HEK293 (cell line): Measurements from ENCODE around the gene PROCR.

Experiments used
- CTCF ChIA-PET: fragments of 350-600 bp; formaldehyde crosslinking; extraction: SDS; loops from one replicate; lab custom pipeline; 2021; ENCODE audit warnings: antibody characterized with exemption; lab: Yijun Ruan, JAX
- POLR2A ChIA-PET: fragments of 300-600 bp; formaldehyde crosslinking; extraction: SDS; loops from one replicate; lab custom pipeline; 2020; ENCODE audit warnings: antibody characterized with exemption, inconsistent platforms; lab: Yijun Ruan, JAX
- H3K27ac ChIP-seq: fragments of 200-500 bp; sonication (Bioruptor generic); 2 replicates; pipeline ENCODE4 v1.5.1; 2014; ENCODE audit warnings: low read depth, low read length, control low read depth, inconsistent platforms; ENCODE audit errors: extremely low read depth
- H3K36me3 ChIP-seq, 2 experiments: fragments of 200-500 bp in 1 of 2; sonication (Bioruptor generic) in 1 of 2; 1 replicate in 1 of 2; 2 replicates in 1 of 2; pipeline ENCODE4 v1.5.1; 2014 to 2017; ENCODE audit warnings: inconsistent platforms in 2 of 2, low read length in 2 of 2; ENCODE audit not compliant: control insufficient read depth in 2 of 2, insufficient read depth in 1 of 2
- H3K4me1 ChIP-seq: fragments of 200-500 bp; sonication (Bioruptor generic); 2 replicates; pipeline ENCODE4 v1.5.1; 2014; ENCODE audit warnings: mild to moderate bottlenecking, low read length, inconsistent platforms; ENCODE audit not compliant: control insufficient read depth, insufficient read depth
- H3K4me3 ChIP-seq: 2 replicates; pipeline ENCODE4 v1.5.1; 2011; ENCODE audit warnings: low read depth, mild to moderate bottlenecking, control low read depth, low read length, moderate library complexity
- H3K9me3 ChIP-seq: fragments of 200-500 bp; sonication (Bioruptor generic); 2 replicates; pipeline ENCODE4 v1.5.1; 2014; ENCODE audit warnings: low read depth, low read length, inconsistent platforms; ENCODE audit not compliant: control insufficient read depth, insufficient read depth
- ATF2 ChIP-seq: fragments of 450-650 bp; formaldehyde crosslinking; IDR thresholded peaks from 2 replicates; pipeline ENCODE4 v1.5.1; 2016; ENCODE audit warnings: missing biosample characterization, missing genetic modification characterization, low read depth
- BCL11A ChIP-seq: fragments of 450-650 bp; formaldehyde crosslinking; IDR thresholded peaks from 2 replicates; pipeline ENCODE4 v1.5.1; 2016; ENCODE audit warnings: low read depth, missing biosample characterization, missing genetic modification characterization
- GLI2 ChIP-seq: fragments of 450-650 bp; formaldehyde crosslinking; IDR thresholded peaks from 2 replicates; pipeline ENCODE4; 2017; ENCODE audit warnings: missing biosample characterization, missing genetic modification characterization, low read depth, borderline replicate concordance
- SETDB1 ChIP-seq: IDR thresholded peaks from one replicate; pipeline ENCODE4 v1.6.1; 2017; ENCODE audit warnings: mild to moderate bottlenecking, low read length, moderate library complexity, mixed read lengths; ENCODE audit not compliant: insufficient read length
- SP3 ChIP-seq: fragments of 450-650 bp; formaldehyde crosslinking; IDR thresholded peaks from 2 replicates; pipeline ENCODE4 v1.5.1; 2016; ENCODE audit warnings: missing biosample characterization, missing genetic modification characterization
- ZBTB20 ChIP-seq: fragments of 450-650 bp; formaldehyde crosslinking; IDR thresholded peaks from 2 replicates; pipeline ENCODE4 v1.5.1; 2016; ENCODE audit warnings: missing biosample characterization, missing genetic modification characterization
- ZBTB49 ChIP-seq: fragments of 450-650 bp; formaldehyde crosslinking; IDR thresholded peaks from 2 replicates; pipeline ENCODE4 v1.5.1; 2016; ENCODE audit warnings: missing biosample characterization, missing genetic modification characterization, low read depth
- ZFP3 ChIP-seq: fragments of 450-650 bp; formaldehyde crosslinking; IDR thresholded peaks from 2 replicates; pipeline ENCODE4 v1.5.1; 2016; ENCODE audit warnings: low read depth, missing biosample characterization, missing genetic modification characterization
- ZNF133 ChIP-seq: fragments of 450-650 bp; formaldehyde crosslinking; IDR thresholded peaks from 2 replicates; pipeline ENCODE4 v1.5.1; 2016; ENCODE audit warnings: missing biosample characterization, missing genetic modification characterization
- ZNF18 ChIP-seq: fragments of 450-650 bp; formaldehyde crosslinking; IDR thresholded peaks from 2 replicates; pipeline ENCODE4 v1.5.1; 2016; ENCODE audit warnings: missing biosample characterization, missing genetic modification characterization
- ZNF19 ChIP-seq: fragments of 450-650 bp; formaldehyde crosslinking; IDR thresholded peaks from 2 replicates; pipeline ENCODE4; 2016; ENCODE audit warnings: missing biosample characterization, missing genetic modification characterization, low read depth
- ZNF221 ChIP-seq: fragments of 450-650 bp; formaldehyde crosslinking; IDR thresholded peaks from 2 replicates; pipeline ENCODE4 v1.5.1; 2017; ENCODE audit warnings: missing biosample characterization, missing genetic modification characterization, borderline replicate concordance
- ZNF280C ChIP-seq: fragments of 450-650 bp; formaldehyde crosslinking; IDR thresholded peaks from 2 replicates; pipeline ENCODE4 v1.5.1; 2016; ENCODE audit warnings: missing biosample characterization, missing genetic modification characterization
- ZNF529 ChIP-seq: fragments of 450-650 bp; formaldehyde crosslinking; IDR thresholded peaks from 2 replicates; pipeline ENCODE4 v1.5.1; 2017; ENCODE audit warnings: missing genetic modification characterization, missing biosample characterization; ENCODE audit not compliant: insufficient replicate concordance
- ZNF600 ChIP-seq: fragments of 450-650 bp; formaldehyde crosslinking; IDR thresholded peaks from 2 replicates; pipeline ENCODE4 v1.5.1; 2016; ENCODE audit warnings: missing biosample characterization, missing genetic modification characterization
- ZNF747 ChIP-seq: fragments of 450-650 bp; formaldehyde crosslinking; IDR thresholded peaks from 2 replicates; pipeline ENCODE4 v1.5.1; 2016; ENCODE audit warnings: missing biosample characterization, missing genetic modification characterization
- ZNF830 ChIP-seq: fragments of 450-650 bp; IDR thresholded peaks from 2 replicates; pipeline ENCODE4 v1.5.0; 2018; ENCODE audit warnings: missing biosample characterization, missing genetic modification characterization, low read depth, mild to moderate bottlenecking, moderate library complexity
- ZSCAN18 ChIP-seq: fragments of 450-650 bp; formaldehyde crosslinking; IDR thresholded peaks from 2 replicates; pipeline ENCODE4 v1.5.1; 2016; ENCODE audit warnings: missing biosample characterization, missing genetic modification characterization
- ZXDB ChIP-seq: fragments of 450-650 bp; formaldehyde crosslinking; IDR thresholded peaks from 2 replicates; pipeline ENCODE4 v1.5.1; 2016; ENCODE audit warnings: missing biosample characterization, missing genetic modification characterization

PROCR gene

GRCh38 chr20:35122756-35123405 is 49.0 kb upstream of the PROCR start:
- ChIA-PET POLR2A (no interaction called here), CTCF (interaction anchor here (0.6 to 1.5 kb wide), 3 partner anchors 27 to 250 kb away, joined by 3 to 4 read pairs (median 4); partner anchors contain the start of gene GGT7)
- Histone ChIP-seq H3K4me1 (no peaks in the 10 kb centered on the region), H3K27ac (no peak overlapping the region), H3K9me3 (no peaks in the 10 kb centered on the region), H3K36me3 (peaks cover 0 to 51% of the 10 kb centered on the region in 2 experiments; a peak in 2 of 3 replicates), H3K4me3 (no peak overlapping the region)
- TF ChIP-seq ZFP3 (tag by site-specific recombination) (no peak), ZNF133 (tag by site-specific recombination) (no peak), ZNF280C (tag by site-specific recombination) (no peak), ZNF529 (tag by site-specific recombination) (no peak), ZNF747 (tag by site-specific recombination) (no peak), SP3 (tag by site-specific recombination) (no peak), ZNF221 (no peak), ZBTB49 (tag by site-specific recombination) (no peak), ZXDB (no peak), ZSCAN18 (no peak), GLI2 (tag by site-specific recombination) (no peak), ZNF19 (tag by site-specific recombination) (no peak), BCL11A (tag by site-specific recombination) (no peak), ZNF18 (tag by site-specific recombination) (no peak), ZNF830 (tag by site-specific recombination) (no peak), ATF2 (tag by site-specific recombination) (no peak), ZBTB20 (tag by site-specific recombination) (no peak), ZNF600 (tag by site-specific recombination) (no peak), SETDB1 (no peak)
